ENCODE data around the gene PRKN.

PRKN gene

DNA sequence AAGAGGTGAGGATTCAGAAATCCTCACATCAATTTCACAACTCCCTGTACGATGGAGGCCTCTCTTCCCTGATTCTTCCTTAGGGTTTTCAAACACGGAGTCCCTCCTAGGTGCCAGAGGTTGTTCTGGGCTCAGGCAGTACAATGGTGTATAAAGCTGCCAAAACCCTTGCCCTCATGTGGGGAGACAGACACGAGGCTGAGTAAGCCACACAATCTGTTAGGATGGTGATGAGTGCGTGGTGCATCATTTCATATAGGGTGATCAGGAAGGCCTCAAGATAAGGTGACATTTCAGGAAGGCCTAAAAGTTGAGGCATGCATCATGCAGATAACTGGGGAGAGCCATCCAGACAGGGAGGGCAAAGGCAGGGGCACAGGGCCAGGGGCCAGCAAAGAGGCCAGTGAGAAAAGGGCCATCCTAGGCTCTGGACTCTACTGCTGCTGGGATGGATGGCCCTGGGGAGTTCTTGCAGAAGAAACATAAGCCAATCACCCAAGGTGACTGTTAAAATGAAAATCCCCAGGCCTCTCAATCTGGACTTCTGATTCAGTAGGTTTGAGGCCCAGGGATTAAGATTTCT is 186.5 kb downstream of the PRKN start:
- no peaks in the 10 kb centered on the region for H3K36me3 ChIP-seq (ENCODE audit: low read depth)
- H3K27ac ChIP-seq (ENCODE audit: poor library complexity, severe bottlenecking): no peak overlapping the region
- H3K9me3 ChIP-seq (ENCODE audit: severe bottlenecking): no peaks in the 10 kb centered on the region
- no peak for ATAC-seq (ENCODE audit: low read depth)
- TF ChIP-seq, protein P1, sequence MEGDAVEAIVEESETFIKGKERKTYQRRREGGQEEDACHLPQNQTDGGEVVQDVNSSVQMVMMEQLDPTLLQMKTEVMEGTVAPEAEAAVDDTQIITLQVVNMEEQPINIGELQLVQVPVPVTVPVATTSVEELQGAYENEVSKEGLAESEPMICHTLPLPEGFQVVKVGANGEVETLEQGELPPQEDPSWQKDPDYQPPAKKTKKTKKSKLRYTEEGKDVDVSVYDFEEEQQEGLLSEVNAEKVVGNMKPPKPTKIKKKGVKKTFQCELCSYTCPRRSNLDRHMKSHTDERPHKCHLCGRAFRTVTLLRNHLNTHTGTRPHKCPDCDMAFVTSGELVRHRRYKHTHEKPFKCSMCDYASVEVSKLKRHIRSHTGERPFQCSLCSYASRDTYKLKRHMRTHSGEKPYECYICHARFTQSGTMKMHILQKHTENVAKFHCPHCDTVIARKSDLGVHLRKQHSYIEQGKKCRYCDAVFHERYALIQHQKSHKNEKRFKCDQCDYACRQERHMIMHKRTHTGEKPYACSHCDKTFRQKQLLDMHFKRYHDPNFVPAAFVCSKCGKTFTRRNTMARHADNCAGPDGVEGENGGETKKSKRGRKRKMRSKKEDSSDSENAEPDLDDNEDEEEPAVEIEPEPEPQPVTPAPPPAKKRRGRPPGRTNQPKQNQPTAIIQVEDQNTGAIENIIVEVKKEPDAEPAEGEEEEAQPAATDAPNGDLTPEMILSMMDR (IDR thresholded peaks at IDR 0.05; ENCODE audit: poor library complexity, severe bottlenecking): no peak
- DNase-seq (ENCODE audit: low spot score): no peak
- no peaks in the 10 kb centered on the region for H3K4me1 ChIP-seq (ENCODE audit: insufficient read depth, poor library complexity, severe bottlenecking)
- H3K4me3 ChIP-seq (ENCODE audit: severe bottlenecking): no peak overlapping the region
- H3K27me3 ChIP-seq (ENCODE audit: insufficient read depth, poor library complexity, severe bottlenecking): no peaks in the 10 kb centered on the region

- Histone ChIP-seq H3K27ac (ENCODE audit: poor library complexity, severe bottlenecking) (no peak overlapping the region), H3K27me3 (ENCODE audit: insufficient read depth, poor library complexity, severe bottlenecking) (no peaks in the 10 kb centered on the region), H3K4me1 (ENCODE audit: insufficient read depth, poor library complexity, severe bottlenecking) (no peaks in the 10 kb centered on the region), H3K9me3 (ENCODE audit: severe bottlenecking) (no peaks in the 10 kb centered on the region), H3K4me3 (ENCODE audit: severe bottlenecking) (no peak overlapping the region), H3K36me3 (ENCODE audit: low read depth) (no peaks in the 10 kb centered on the region)
- DNase-seq (ENCODE audit: low spot score) (no peak), ATAC-seq (ENCODE audit: low read depth) (no peak)
- TF ChIP-seq, protein P1 (IDR thresholded peaks at IDR 0.05; ENCODE audit: poor library complexity, severe bottlenecking): no peak
These were observed 188.2 kb downstream of the PRKN start for GRCh38 chr6:162539321-162539720.

DNA sequence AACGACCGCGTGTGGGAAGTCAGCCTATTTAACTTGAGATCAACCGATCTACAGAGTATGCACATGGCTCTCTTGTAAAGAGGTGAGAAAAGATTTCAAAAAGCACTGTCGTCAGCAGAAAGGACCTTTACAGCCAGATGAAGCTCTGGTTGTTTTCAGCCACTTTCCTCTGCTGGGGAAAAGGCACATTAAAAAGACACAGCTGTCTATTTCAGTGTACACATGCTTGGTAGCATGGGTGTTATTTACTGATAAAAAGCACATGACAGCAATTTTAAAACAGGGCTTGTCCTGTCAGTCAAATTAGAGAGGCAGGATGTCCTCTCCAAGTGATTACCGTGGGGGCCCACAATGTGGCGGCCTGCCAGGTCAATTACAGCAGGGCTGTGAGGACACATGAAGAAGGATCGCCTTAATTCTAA is 188.9 kb downstream of the PRKN start:
- TF ChIP-seq, protein P1 (IDR thresholded peaks at IDR 0.05; ENCODE audit: poor library complexity, severe bottlenecking): no peak

GRCh38 chr6:162533009-162533400 is 194.6 kb downstream of the PRKN start:
- no peak for DNase-seq (ENCODE audit: low spot score)

More for the DNA sequence above, 188.9 kb downstream of the PRKN start:
- Histone ChIP-seq H3K4me1 (ENCODE audit: insufficient read depth, poor library complexity, severe bottlenecking) (no peaks in the 10 kb centered on the region), H3K9me3 (ENCODE audit: severe bottlenecking) (no peaks in the 10 kb centered on the region), H3K4me3 (ENCODE audit: severe bottlenecking) (no peak overlapping the region), H3K27ac (ENCODE audit: poor library complexity, severe bottlenecking) (no peak overlapping the region), H3K27me3 (ENCODE audit: insufficient read depth, poor library complexity, severe bottlenecking) (no peaks in the 10 kb centered on the region), H3K36me3 (ENCODE audit: low read depth) (no peaks in the 10 kb centered on the region)
- no peak for DNase-seq (ENCODE audit: low spot score)
- ATAC-seq (ENCODE audit: low read depth): no peak

More at GRCh38 chr6:162533009-162533400, 194.6 kb downstream of the PRKN start:
- Histone ChIP-seq H3K9me3 (ENCODE audit: severe bottlenecking) (no peaks in the 10 kb centered on the region), H3K4me1 (ENCODE audit: insufficient read depth, poor library complexity, severe bottlenecking) (no peaks in the 10 kb centered on the region), H3K27ac (ENCODE audit: poor library complexity, severe bottlenecking) (no peak overlapping the region), H3K4me3 (ENCODE audit: severe bottlenecking) (no peak overlapping the region), H3K36me3 (ENCODE audit: low read depth) (no peaks in the 10 kb centered on the region), H3K27me3 (ENCODE audit: insufficient read depth, poor library complexity, severe bottlenecking) (no peaks in the 10 kb centered on the region)
- peak; percentile 62 for ATAC-seq (ENCODE audit: low read depth)
- TF ChIP-seq, protein P1 (IDR thresholded peaks at IDR 0.05; ENCODE audit: poor library complexity, severe bottlenecking): no peak
